ENCODE measurements around the gene ZNF608.

The ZNF608 gene

GRCh38 chr5:124736805-124737188 lies 9.6 kb downstream of the ZNF608 start:
- DNase-seq, result no peak

GRCh38 chr5:124736082-124736804 lies 10.2 kb downstream of the ZNF608 start:
- DNase-seq, result no peak

- DNase-seq, result no peak
Observed at GRCh38 chr5:124735169-124735858, 11.1 kb downstream of the ZNF608 start.

GRCh38 chr5:124734574-124735168 lies 11.8 kb downstream of the ZNF608 start:
- no peak for DNase-seq

GRCh38 chr5:124733329-124733650 lies 13.1 kb downstream of the ZNF608 start:
- no peak for DNase-seq

GRCh38 chr5:124732428-124733328 lies 13.8 kb downstream of the ZNF608 start:
- no peak for DNase-seq

- no peak for DNase-seq
Observed at GRCh38 chr5:124730381-124730780, 16.1 kb downstream of the ZNF608 start.

- DNase-seq, result no peak
Observed at GRCh38 chr5:124729720-124730359, 16.6 kb downstream of the ZNF608 start.

- no peak for DNase-seq
Observed at GRCh38 chr5:124728968-124729332, 17.5 kb downstream of the ZNF608 start.

- DNase-seq, result no peak
Observed at GRCh38 chr5:124728331-124728967, 18.0 kb downstream of the ZNF608 start.

- no peak for DNase-seq
Observed at GRCh38 chr5:124726631-124727362, 19.6 kb downstream of the ZNF608 start.

GRCh38 chr5:124725622-124726258 lies 20.7 kb downstream of the ZNF608 start:
- no peak for DNase-seq

GRCh38 chr5:124725040-124725434 lies 21.4 kb downstream of the ZNF608 start:
- DNase-seq, result no peak

- DNase-seq, result no peak
Observed at GRCh38 chr5:124724357-124725039, 21.9 kb downstream of the ZNF608 start.

GRCh38 chr5:124721229-124721735 lies 25.2 kb downstream of the ZNF608 start:
- DNase-seq, result no peak

GRCh38 chr5:124720593-124720992 lies 25.8 kb downstream of the ZNF608 start:
- no peak for DNase-seq

GRCh38 chr5:124719113-124719967 lies 27.1 kb downstream of the ZNF608 start:
- no peak for DNase-seq

GRCh38 chr5:124718380-124718789 lies 28.1 kb downstream of the ZNF608 start:
- no peak for DNase-seq

- DNase-seq, result no peak
Observed at GRCh38 chr5:124716169-124716568, 30.3 kb downstream of the ZNF608 start.
